ENCODE data around the gene PEX12. TPM values are rescaled to one million over a fixed set of nuclear protein-coding genes. Genes with fewer than 3 reads are reported as not detected.

PEX12 gene
- total and polyA plus RNA-seq, 9 of the 15 experiments (the other 6 are each of a cell fraction or from before 2014, with no cell fraction given), result 4.0 to 12.4 (median 6.4) TPM

DNA sequence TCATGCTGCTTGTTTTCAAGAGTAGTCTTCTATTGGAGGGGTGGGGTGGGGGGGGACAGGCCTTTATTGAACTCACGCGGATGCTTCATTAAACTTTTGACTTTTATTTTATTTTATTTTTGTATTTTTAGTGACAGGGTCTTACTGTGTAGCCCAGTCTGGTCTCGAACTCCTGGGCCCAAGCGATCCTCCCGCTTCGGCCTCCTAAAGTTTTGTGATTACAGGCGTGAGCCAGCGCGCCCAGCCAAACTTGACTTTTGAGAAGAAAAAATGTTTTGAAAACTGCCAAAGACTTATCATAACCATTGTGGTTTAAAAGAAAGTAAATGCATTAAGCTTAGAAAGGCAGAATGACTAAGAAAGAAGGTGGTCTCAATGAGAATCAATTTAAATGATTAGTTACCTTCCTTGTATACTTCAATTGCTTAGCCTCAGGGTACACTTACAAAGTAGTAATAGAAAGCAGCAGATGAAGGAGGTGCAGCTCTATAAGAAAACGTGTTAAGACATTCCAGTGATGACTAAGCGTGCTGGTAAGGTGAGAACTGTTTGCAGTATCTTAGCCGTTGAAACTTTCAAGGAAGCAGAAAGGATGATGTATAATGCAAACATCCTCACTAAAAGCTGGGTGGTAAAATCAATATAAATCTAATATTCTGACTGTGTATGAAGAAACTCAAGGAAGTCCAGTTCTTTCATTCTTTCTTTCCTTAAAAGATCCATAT is 10.0 kb upstream of the PEX12 start (continued):
- TF ChIP-seq AFF1 (IDR thresholded peaks at IDR 0.05; ENCODE audit: low read depth in 1 of 2, partially characterized antibody in 2 of 2), result no peak
- no peak for TF ChIP-seq TAF15 (IDR thresholded peaks at IDR 0.05; ENCODE audit: low read depth, low read length)
- no peak for TF ChIP-seq ZNF408 (CRISPR knock-in tag; IDR thresholded peaks at IDR 0.05; ENCODE audit: low read depth)
- no peak for TF ChIP-seq SMAD2 (IDR thresholded peaks at IDR 0.05; ENCODE audit: low read depth, low read length)
- no peak for TF ChIP-seq PTRF (tag; IDR thresholded peaks at IDR 0.05)
- TF ChIP-seq GABPA (tag; conservative IDR thresholded peaks at IDR 0.05; ENCODE audit: low read depth), result no peak
- no peak for TF ChIP-seq HOXB6 (CRISPR knock-in tag; IDR thresholded peaks at IDR 0.05; ENCODE audit: borderline replicate concordance)
- TF ChIP-seq MEIS2 (IDR thresholded peaks at IDR 0.05; ENCODE audit: partially characterized antibody), result no peak
- no peak for TF ChIP-seq HMG20A (CRISPR knock-in tag; conservative IDR thresholded peaks at IDR 0.05)
- no peak for TF ChIP-seq TCF15 (CRISPR knock-in tag; IDR thresholded peaks at IDR 0.05)
- TF ChIP-seq WHSC1 (IDR thresholded peaks at IDR 0.05; ENCODE audit: low read length), result no peak
- no peak for TF ChIP-seq FOXJ2 (tag; IDR thresholded peaks at IDR 0.05)
- TF ChIP-seq NFE2L1 (tag; IDR thresholded peaks at IDR 0.05; ENCODE audit: borderline replicate concordance, low read depth), result no peak
- no peak for TF ChIP-seq ZNF121 (CRISPR knock-in tag; conservative IDR thresholded peaks at IDR 0.05)
- no peak for TF ChIP-seq POLR3A (IDR thresholded peaks at IDR 0.05; ENCODE audit: borderline replicate concordance, extremely low read depth, insufficient read depth, insufficient read length)
- TF ChIP-seq RFX7 (CRISPR knock-in tag; IDR thresholded peaks at IDR 0.05), result no peak
- TF ChIP-seq ARID3A (IDR thresholded peaks at IDR 0.05; ENCODE audit: borderline replicate concordance, low read depth, low read length), result no peak
- TF ChIP-seq POLR2AphosphoS2 (IDR thresholded peaks at IDR 0.05; ENCODE audit: low read length), result no peak
- TF ChIP-seq, protein P1, sequence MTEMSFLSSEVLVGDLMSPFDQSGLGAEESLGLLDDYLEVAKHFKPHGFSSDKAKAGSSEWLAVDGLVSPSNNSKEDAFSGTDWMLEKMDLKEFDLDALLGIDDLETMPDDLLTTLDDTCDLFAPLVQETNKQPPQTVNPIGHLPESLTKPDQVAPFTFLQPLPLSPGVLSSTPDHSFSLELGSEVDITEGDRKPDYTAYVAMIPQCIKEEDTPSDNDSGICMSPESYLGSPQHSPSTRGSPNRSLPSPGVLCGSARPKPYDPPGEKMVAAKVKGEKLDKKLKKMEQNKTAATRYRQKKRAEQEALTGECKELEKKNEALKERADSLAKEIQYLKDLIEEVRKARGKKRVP (CRISPR knock-in tag; IDR thresholded peaks at IDR 0.05), result no peak

Data from K562 (cell line).